ENCODE measurements around the gene CHID1.

CHID1 gene

GRCh38 chr11:924406-925157, 14.0 kb upstream of the CHID1 start:
- Histone ChIP-seq H2AFZ (ENCODE audit: low read depth, low read length, severe bottlenecking) (no peak overlapping the region), H3K79me2 (ENCODE audit: insufficient read depth, low read length) (peaks cover 34% of the 10 kb centered on the region)

GRCh38 chr11:923691-924405, 13.2 kb upstream of the CHID1 start:
- H3K27ac ChIP-seq (ENCODE audit: low read depth, low read length), result no peak overlapping the region
- peaks cover 13% of the 10 kb centered on the region for H3F3A ChIP-seq (ENCODE audit: insufficient read depth)
- no peaks in the 10 kb centered on the region for H3K27me3 ChIP-seq (ENCODE audit: low read length)
- H2AFZ ChIP-seq (ENCODE audit: low read depth, low read length, severe bottlenecking), result no peak overlapping the region
- H3K79me2 ChIP-seq (ENCODE audit: insufficient read depth, low read length), result peaks cover 27% of the 10 kb centered on the region
- no peak overlapping the region for H3K4me2 ChIP-seq (ENCODE audit: low read depth, low read length, poor library complexity, severe bottlenecking)
- TF ChIP-seq CTCF (IDR thresholded peaks at IDR 0.05; ENCODE audit: insufficient read depth, low read length, poor library complexity, severe bottlenecking) (no peak), EZH2phosphoT487 (conservative IDR thresholded peaks at IDR 0.05; ENCODE audit: low read length) (no peak)
- H3K9ac ChIP-seq (ENCODE audit: low read length), result no peak overlapping the region
- no peaks in the 10 kb centered on the region for H3K36me3 ChIP-seq (ENCODE audit: low read length)
- no peaks in the 10 kb centered on the region for H3K9me2 ChIP-seq (replicated peaks; ENCODE audit: insufficient read depth, low read length)
- H3K4me3 ChIP-seq (ENCODE audit: insufficient read depth, low read length, poor library complexity, severe bottlenecking), result no peak overlapping the region
- H4K20me1 ChIP-seq (ENCODE audit: low read depth, low read length), result no peaks in the 10 kb centered on the region
- no peaks in the 10 kb centered on the region for H3K9me3 ChIP-seq (ENCODE audit: insufficient read depth, low read length)

More at GRCh38 chr11:924406-925157, 14.0 kb upstream of the CHID1 start:
- TF ChIP-seq EZH2phosphoT487 (conservative IDR thresholded peaks at IDR 0.05; ENCODE audit: low read length), result no peak
- TF ChIP-seq CTCF (IDR thresholded peaks at IDR 0.05; ENCODE audit: insufficient read depth, low read length, poor library complexity, severe bottlenecking), result no peak
- H3K9me2 ChIP-seq (replicated peaks; ENCODE audit: insufficient read depth, low read length), result no peaks in the 10 kb centered on the region
- H3K27ac ChIP-seq (ENCODE audit: low read depth, low read length), result no peak overlapping the region
- no peaks in the 10 kb centered on the region for H3K27me3 ChIP-seq (ENCODE audit: low read length)
- H3F3A ChIP-seq (ENCODE audit: insufficient read depth), result peaks cover 13% of the 10 kb centered on the region
- no peak overlapping the region for H3K4me2 ChIP-seq (ENCODE audit: low read depth, low read length, poor library complexity, severe bottlenecking)
- H4K20me1 ChIP-seq (ENCODE audit: low read depth, low read length), result no peaks in the 10 kb centered on the region; the same call in 1 of the 2 replicates
- H3K9me3 ChIP-seq (ENCODE audit: insufficient read depth, low read length), result no peaks in the 10 kb centered on the region
- no peak overlapping the region for H3K4me3 ChIP-seq (ENCODE audit: insufficient read depth, low read length, poor library complexity, severe bottlenecking)
- no peak overlapping the region for H3K9ac ChIP-seq (ENCODE audit: low read length)
- H3K36me3 ChIP-seq (ENCODE audit: low read length), result no peaks in the 10 kb centered on the region

- Histone ChIP-seq H3K36me3 (ENCODE audit: low read length) (no peaks in the 10 kb centered on the region), H2AFZ (ENCODE audit: low read depth, low read length, severe bottlenecking) (no peak overlapping the region), H3K4me3 (ENCODE audit: insufficient read depth, low read length, poor library complexity, severe bottlenecking) (no peak overlapping the region), H3K9ac (ENCODE audit: low read length) (no peak overlapping the region), H3K27me3 (ENCODE audit: low read length) (no peaks in the 10 kb centered on the region), H3K4me2 (ENCODE audit: low read depth, low read length, poor library complexity, severe bottlenecking) (no peak overlapping the region), H4K20me1 (ENCODE audit: low read depth, low read length) (no peaks in the 10 kb centered on the region), H3F3A (ENCODE audit: insufficient read depth) (peaks cover under 1% of the 10 kb centered on the region; the same call in 1 of the 2 replicates), H3K27ac (ENCODE audit: low read depth, low read length) (no peak overlapping the region), H3K9me3 (ENCODE audit: insufficient read depth, low read length) (no peaks in the 10 kb centered on the region), H3K9me2 (replicated peaks; ENCODE audit: insufficient read depth, low read length) (no peaks in the 10 kb centered on the region), H3K79me2 (ENCODE audit: insufficient read depth, low read length) (peaks cover 9% of the 10 kb centered on the region)
- TF ChIP-seq CTCF (IDR thresholded peaks at IDR 0.05; ENCODE audit: insufficient read depth, low read length, poor library complexity, severe bottlenecking) (no peak), EZH2phosphoT487 (conservative IDR thresholded peaks at IDR 0.05; ENCODE audit: low read length) (no peak)
Observed at GRCh38 chr11:921921-922678, 11.5 kb upstream of the CHID1 start.
